SU-DHL-6 (cell line): ENCODE data around the gene PREX1.

Source experiments
- H2AFZ ChIP-seq: fragments of 200-600 bp; sonication (generic); 2 replicates; pipeline ENCODE4 v1.6.1; 2014; ENCODE audit warnings: low read depth, mild to moderate bottlenecking, moderate library complexity, mixed read lengths, antibody characterized with exemption, low read length; ENCODE audit not compliant: severe bottlenecking
- H3F3A ChIP-seq: fragments of 200-600 bp; shearing (Covaris generic); 2 replicates; pipeline ENCODE4 v1.6.0; 2016; ENCODE audit warnings: antibody characterized with exemption, mild to moderate bottlenecking; ENCODE audit not compliant: insufficient read depth
- H3K27ac ChIP-seq: fragments of 200-600 bp; sonication (generic); 2 replicates; pipeline ENCODE4 v1.5.1; 2016; ENCODE audit warnings: low read depth, mild to moderate bottlenecking, low read length, moderate library complexity, mixed read lengths
- H3K27me3 ChIP-seq: fragments of 200-600 bp; sonication (generic), shearing (Covaris generic); 2 replicates; pipeline ENCODE4 v1.6.0; 2014; ENCODE audit warnings: mild to moderate bottlenecking, low read length
- H3K36me3 ChIP-seq: fragments of 200-600 bp; sonication (generic); 2 replicates; pipeline ENCODE4 v1.6.1; 2014; ENCODE audit warnings: mild to moderate bottlenecking, low read length, mixed read lengths
- H3K4me2 ChIP-seq: fragments of 300-600, 200-600 bp; shearing (Covaris generic), sonication (generic); 2 replicates; pipeline ENCODE4 v1.6.0; 2014; ENCODE audit warnings: low read length, low read depth, mild to moderate bottlenecking; ENCODE audit not compliant: poor library complexity, severe bottlenecking
- H3K4me3 ChIP-seq: fragments of 200-600 bp; sonication (generic); 2 replicates; pipeline ENCODE4 v1.5.1; 2014; ENCODE audit warnings: antibody characterized with exemption, low read length, mild to moderate bottlenecking, mixed read lengths; ENCODE audit not compliant: insufficient read depth, poor library complexity, severe bottlenecking
- H3K79me2 ChIP-seq: fragments of 200-600 bp; sonication (generic); 2 replicates; pipeline ENCODE4 v1.6.1; 2014; ENCODE audit warnings: mild to moderate bottlenecking, low read length, moderate library complexity; ENCODE audit not compliant: insufficient read depth
- H3K9ac ChIP-seq: fragments of 200-600 bp; sonication (generic); 2 replicates; pipeline ENCODE4 v1.7.0; 2014; ENCODE audit warnings: mild to moderate bottlenecking, low read length
- H3K9me2 ChIP-seq: fragments of 200-600 bp; sonication (generic); replicated peaks from 2 replicates; pipeline ENCODE4 v1.6.1; 2014; ENCODE audit warnings: low read length; ENCODE audit not compliant: insufficient read depth
- H3K9me3 ChIP-seq: fragments of 200-600 bp; sonication (generic); 2 replicates; pipeline ENCODE4 v1.6.1; 2014; ENCODE audit warnings: low read length, mixed read lengths; ENCODE audit not compliant: insufficient read depth
- H4K20me1 ChIP-seq: fragments of 200-600 bp; sonication (generic); 2 replicates; pipeline ENCODE4 v1.6.1; 2014; ENCODE audit warnings: low read depth, mild to moderate bottlenecking, antibody characterized with exemption, low read length, moderate library complexity, mixed read lengths
- CTCF ChIP-seq: fragments of 200-600 bp; sonication (generic); IDR thresholded peaks from one replicate; pipeline ENCODE4 v1.5.1; 2017; ENCODE audit warnings: antibody characterized with exemption, mild to moderate bottlenecking, low read length, moderate library complexity; ENCODE audit not compliant: insufficient read depth, poor library complexity, severe bottlenecking
- EZH2phosphoT487 ChIP-seq: fragments of 200-600 bp; sonication (generic), shearing (Covaris generic); conservative IDR thresholded peaks from 2 replicates; pipeline ENCODE4 v1.6.1; 2018; ENCODE audit warnings: mild to moderate bottlenecking, antibody characterized with exemption, low read length, moderate library complexity, mixed read lengths

PREX1 gene

GRCh38 chr20:48719598-48720255 is 108.1 kb downstream of the PREX1 start:
- H3K9ac ChIP-seq: no peak overlapping the region
- TF ChIP-seq EZH2phosphoT487: no peak
- TF ChIP-seq CTCF: no peak

GRCh38 chr20:48718786-48719578 is 108.8 kb downstream of the PREX1 start:
- Histone ChIP-seq H3K9me3 (no peaks in the 10 kb centered on the region), H3K36me3 (no peaks in the 10 kb centered on the region)

More at GRCh38 chr20:48719598-48720255, 108.1 kb downstream of the PREX1 start:
- H3K27ac ChIP-seq: no peak overlapping the region
- no peaks in the 10 kb centered on the region for H3K9me2 ChIP-seq
- no peaks in the 10 kb centered on the region for H3K36me3 ChIP-seq
- H3F3A ChIP-seq: no peaks in the 10 kb centered on the region
- no peaks in the 10 kb centered on the region for H4K20me1 ChIP-seq
- H3K4me2 ChIP-seq: no peak overlapping the region
- no peaks in the 10 kb centered on the region for H3K27me3 ChIP-seq
- no peak overlapping the region for H2AFZ ChIP-seq
- H3K9me3 ChIP-seq: no peaks in the 10 kb centered on the region
- H3K4me3 ChIP-seq: no peak overlapping the region
- no peaks in the 10 kb centered on the region for H3K79me2 ChIP-seq

GRCh38 chr20:48717680-48718223 is 110.0 kb downstream of the PREX1 start:
- H3K79me2 ChIP-seq: no peaks in the 10 kb centered on the region
- H3F3A ChIP-seq: no peaks in the 10 kb centered on the region
- H3K9ac ChIP-seq: no peak overlapping the region
- TF ChIP-seq CTCF (no peak), EZH2phosphoT487 (no peak)
- H3K27me3 ChIP-seq: no peaks in the 10 kb centered on the region
- no peaks in the 10 kb centered on the region for H3K9me3 ChIP-seq
- H3K36me3 ChIP-seq: no peaks in the 10 kb centered on the region
- no peaks in the 10 kb centered on the region for H3K9me2 ChIP-seq
- H2AFZ ChIP-seq: no peak overlapping the region
- no peak overlapping the region for H3K27ac ChIP-seq
- H3K4me2 ChIP-seq: no peak overlapping the region
- H3K4me3 ChIP-seq: no peak overlapping the region
- no peaks in the 10 kb centered on the region for H4K20me1 ChIP-seq

More at GRCh38 chr20:48718786-48719578, 108.8 kb downstream of the PREX1 start:
- Histone ChIP-seq H4K20me1 (no peaks in the 10 kb centered on the region), H3K9ac (no peak overlapping the region), H2AFZ (no peak overlapping the region), H3K9me2 (no peaks in the 10 kb centered on the region), H3K27ac (no peak overlapping the region), H3K79me2 (no peaks in the 10 kb centered on the region), H3F3A (no peaks in the 10 kb centered on the region), H3K27me3 (no peaks in the 10 kb centered on the region), H3K4me3 (no peak overlapping the region), H3K4me2 (no peak overlapping the region)
- TF ChIP-seq CTCF: no peak
